ENCODE results near the gene BDKRB2. TPM values are rescaled to one million over a fixed set of nuclear protein-coding genes. Genes with fewer than 3 reads are reported as not detected.

Gene BDKRB2
- total and polyA plus RNA-seq, 2 of the 4 experiments (the other 2 are of a cell fraction) = 60.9 to 73.1 TPM

DNA sequence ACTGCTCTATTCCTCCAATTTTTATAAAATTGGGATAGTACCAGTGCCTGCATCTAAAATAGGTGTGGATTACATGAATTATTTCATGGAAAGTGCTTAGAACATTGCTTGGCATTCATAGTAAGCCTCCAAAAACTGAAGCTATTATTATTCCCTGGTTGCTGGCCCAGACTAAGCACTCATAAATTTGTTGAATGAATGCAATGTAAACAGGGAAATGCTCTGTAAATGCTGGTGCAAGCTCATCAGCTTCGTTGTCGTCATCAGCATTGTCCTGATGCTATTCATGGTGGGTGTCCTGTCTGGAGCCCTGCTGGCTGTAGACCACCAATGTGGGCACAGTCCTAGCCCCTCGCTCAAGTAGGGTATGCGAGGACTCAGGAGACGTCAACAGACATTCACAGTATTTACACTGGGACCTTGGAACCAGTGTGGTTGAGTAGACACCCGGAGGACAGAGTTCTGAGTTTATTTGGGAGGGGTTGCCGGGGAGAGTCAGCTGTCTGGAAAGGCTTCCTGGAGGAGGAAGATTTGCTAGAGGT lies 16.5 kb downstream of the BDKRB2 start:
- peak overlapping the region; percentile 86 for H2AK5ac ChIP-seq (ENCODE audit: low read depth, low read length)
- H3K23ac ChIP-seq (ENCODE audit: low read depth, low read length) = peak overlapping the region; percentile 88; the same call in 1 of the 2 replicates
- no peak overlapping the region for H2BK15ac ChIP-seq (ENCODE audit: low read depth, low read length)
- 44% methylated on average over 2 of the region's 7 CpGs; no CpG with 5 or more reads in 1 of the 2 experiments for WGBS, 2 experiments (ENCODE audit: extremely low coverage in 2 of 2, insufficient read length in 1 of 2)
- H3K79me1 ChIP-seq (ENCODE audit: low read depth in 1 of 2, low read length in 2 of 2) = peaks cover 57 to 90% of the 10 kb centered on the region in 2 experiments
- H3K4me3 ChIP-seq (ENCODE audit: insufficient read depth, low read depth, low read length) = no peak overlapping the region
- peak overlapping the region; percentile 91 for H3K4ac ChIP-seq (ENCODE audit: low read depth, low read length)
- peaks cover 38% of the 10 kb centered on the region for H4K20me1 ChIP-seq (ENCODE audit: insufficient read depth, low read length)
- no TSS peak for BruUV-seq (replicated peaks)
- H4K5ac ChIP-seq (ENCODE audit: low read depth, low read length) = 0 out of 2 replicates have a peak overlapping the region, but pooled peaks have one; percentile 27
- H3K4me1 ChIP-seq (ENCODE audit: control insufficient read depth, insufficient read depth, low read length) = peaks cover 35% of the 10 kb centered on the region
- no peaks in the 10 kb centered on the region for H3K27me3 ChIP-seq (ENCODE audit: control insufficient read depth, insufficient read depth, low read length)
- H3K4me2 ChIP-seq (ENCODE audit: low read depth, low read length) = no peak overlapping the region
- H2BK20ac ChIP-seq (ENCODE audit: low read depth, low read length) = peak overlapping the region; percentile 75
- H4K91ac ChIP-seq (ENCODE audit: insufficient read depth, low read depth, low read length) = peak overlapping the region; percentile 83
- H3K9me1 ChIP-seq (ENCODE audit: insufficient read depth, low read length) = peaks cover 52% of the 10 kb centered on the region
- H3K9me3 ChIP-seq (ENCODE audit: control insufficient read depth, insufficient read depth, low read length) = no peaks in the 10 kb centered on the region
- H3K56ac ChIP-seq (ENCODE audit: extremely low read depth, insufficient read depth, low read length) = 0 out of 2 replicates have a peak overlapping the region, but pooled peaks have one; percentile 21
- peak overlapping the region; percentile 70 for H2BK5ac ChIP-seq (ENCODE audit: low read depth, low read length, poor library complexity, severe bottlenecking)
- intact Hi-C loops (cut with micrococcal nuclease) = no loop called here
- ChIA-PET CTCF (interaction anchor here (0.6 to 1.0 kb wide), 2 partner anchors 123 to 332 kb away, joined by 3 to 4 read pairs; no protein-coding TSS in a partner anchor), POLR2A (ENCODE audit: unreplicated experiment) (no interaction called here)
- H3K9ac ChIP-seq (ENCODE audit: low read depth, low read length) = no peak overlapping the region
- peak overlapping the region; percentile 33 for H3K14ac ChIP-seq (replicated peaks; ENCODE audit: low read depth, low read length)
- peak overlapping the region; percentile 73 for H2AFZ ChIP-seq (replicated peaks; ENCODE audit: low read length, poor library complexity)
- ATAC-seq (ENCODE audit: low read depth) (peak; percentile 35), DNase-seq (peak; percentile 53)
- in situ Hi-C loops (cut with MboI; ENCODE audit: low sequenced_read_pairs) = no loop called here
- H3K18ac ChIP-seq (ENCODE audit: low read depth, low read length) = peak overlapping the region; percentile 1; the same call in 1 of the 2 replicates
- H3K36me3 ChIP-seq (ENCODE audit: control insufficient read depth, insufficient read depth, low read length) = peaks cover 75% of the 10 kb centered on the region
- dilution Hi-C loops (cut with HindIII; ENCODE audit: low sequenced_read_pairs, unreplicated experiment) = no loop called here
- H2AK9ac ChIP-seq (replicated peaks; ENCODE audit: low read depth, low read length, poor library complexity) = peak overlapping the region; percentile 62
- no peak for TF ChIP-seq CEBPB (IDR thresholded peaks at IDR 0.05; ENCODE audit: low read depth, low read length)
- no peak for TF ChIP-seq SMC3 (IDR thresholded peaks at IDR 0.05; ENCODE audit: low read depth, low read length)
- TF ChIP-seq MAZ (IDR thresholded peaks at IDR 0.05; ENCODE audit: borderline replicate concordance, low read depth, low read length) = no peak
- no peak for TF ChIP-seq RAD21 (IDR thresholded peaks at IDR 0.05; ENCODE audit: low read length)
- TF ChIP-seq MXI1 (IDR thresholded peaks at IDR 0.05; ENCODE audit: borderline replicate concordance, low read depth, low read length) = no peak
- TF ChIP-seq BHLHE40 (IDR thresholded peaks at IDR 0.05; ENCODE audit: low read depth, low read length) = no peak
- TF ChIP-seq, protein P1, sequence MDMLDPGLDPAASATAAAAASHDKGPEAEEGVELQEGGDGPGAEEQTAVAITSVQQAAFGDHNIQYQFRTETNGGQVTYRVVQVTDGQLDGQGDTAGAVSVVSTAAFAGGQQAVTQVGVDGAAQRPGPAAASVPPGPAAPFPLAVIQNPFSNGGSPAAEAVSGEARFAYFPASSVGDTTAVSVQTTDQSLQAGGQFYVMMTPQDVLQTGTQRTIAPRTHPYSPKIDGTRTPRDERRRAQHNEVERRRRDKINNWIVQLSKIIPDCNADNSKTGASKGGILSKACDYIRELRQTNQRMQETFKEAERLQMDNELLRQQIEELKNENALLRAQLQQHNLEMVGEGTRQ (IDR thresholded peaks at IDR 0.05; ENCODE audit: low read depth, low read length) = no peak
- no peak for TF ChIP-seq RCOR1 (IDR thresholded peaks at IDR 0.05; ENCODE audit: insufficient replicate concordance, low read length)
- TF ChIP-seq POLR2A (IDR thresholded peaks at IDR 0.05; ENCODE audit: low read depth, low read length) = no peak
- TF ChIP-seq, protein P2, sequence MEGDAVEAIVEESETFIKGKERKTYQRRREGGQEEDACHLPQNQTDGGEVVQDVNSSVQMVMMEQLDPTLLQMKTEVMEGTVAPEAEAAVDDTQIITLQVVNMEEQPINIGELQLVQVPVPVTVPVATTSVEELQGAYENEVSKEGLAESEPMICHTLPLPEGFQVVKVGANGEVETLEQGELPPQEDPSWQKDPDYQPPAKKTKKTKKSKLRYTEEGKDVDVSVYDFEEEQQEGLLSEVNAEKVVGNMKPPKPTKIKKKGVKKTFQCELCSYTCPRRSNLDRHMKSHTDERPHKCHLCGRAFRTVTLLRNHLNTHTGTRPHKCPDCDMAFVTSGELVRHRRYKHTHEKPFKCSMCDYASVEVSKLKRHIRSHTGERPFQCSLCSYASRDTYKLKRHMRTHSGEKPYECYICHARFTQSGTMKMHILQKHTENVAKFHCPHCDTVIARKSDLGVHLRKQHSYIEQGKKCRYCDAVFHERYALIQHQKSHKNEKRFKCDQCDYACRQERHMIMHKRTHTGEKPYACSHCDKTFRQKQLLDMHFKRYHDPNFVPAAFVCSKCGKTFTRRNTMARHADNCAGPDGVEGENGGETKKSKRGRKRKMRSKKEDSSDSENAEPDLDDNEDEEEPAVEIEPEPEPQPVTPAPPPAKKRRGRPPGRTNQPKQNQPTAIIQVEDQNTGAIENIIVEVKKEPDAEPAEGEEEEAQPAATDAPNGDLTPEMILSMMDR (conservative IDR thresholded peaks at IDR 0.05; ENCODE audit: low read depth, low read length) = no peak
- peak overlapping the region; percentile 85 for H2BK120ac ChIP-seq (ENCODE audit: low read depth, low read length)
- peak overlapping the region; percentile 16 for H3K27ac ChIP-seq (ENCODE audit: insufficient read depth, low read length)
- H4K8ac ChIP-seq (ENCODE audit: low read depth in 2 of 2, low read length in 2 of 2) = peak overlapping the region; percentile 6 to 87; a peak in 2 of 4 replicates

All from IMR-90 (cell line).